Uterus (tissue), 2 donors: Measurements from ENCODE around the gene PPP1R27.

Source experiments
- CTCF ChIP-seq, 4 experiments: fragments of 200-600 bp in 2 of 4; fragments of 450-650 bp in 2 of 4; sonication (generic) in 2 of 4; IDR thresholded peaks; one replicate each; pipeline ENCODE4 v1.5.1; 2016 to 2019; ENCODE audit warnings: antibody characterized with exemption in 4 of 4, mild to moderate bottlenecking in 2 of 4, moderate library complexity in 1 of 4
- POLR2A ChIP-seq, 2 donors: fragments of 450-650 bp; IDR thresholded peaks; one replicate each; pipeline ENCODE4 v1.6.1; 2016; ENCODE audit warnings: antibody characterized with exemption in 2 of 2, mild to moderate bottlenecking in 1 of 2, moderate library complexity in 1 of 2

GRCh38 chr17:81870131-81870980 lies 35.5 kb upstream of the PPP1R27 start:
- TF ChIP-seq POLR2A (IDR thresholded peaks at IDR 0.05) (no peak), CTCF (IDR thresholded peaks at IDR 0.05) (no peak)
